ENCODE measurements around the gene FRAS1. TPM values are rescaled to one million over a fixed set of nuclear protein-coding genes. Genes with fewer than 3 reads are reported as not detected.

The FRAS1 gene
- total RNA-seq, 2 donors from 2014 or later: 6.4 to 11.0 TPM

- no peak for DNase-seq (ENCODE audit: low spot score)
- H3K27ac ChIP-seq: no peak overlapping the region
- no peak overlapping the region for H3K4me3 ChIP-seq
- 58% methylated on average over 3 of the region's 3 CpGs for WGBS
- H3K27me3 ChIP-seq (replicated peaks; ENCODE audit: insufficient read depth): no peaks in the 10 kb centered on the region
- H3K36me3 ChIP-seq: no peaks in the 10 kb centered on the region
- intact Hi-C loops (cut with DNase I): no loop called here
- H3K4me1 ChIP-seq (replicated peaks): no peaks in the 10 kb centered on the region
- H3K9me3 ChIP-seq: no peaks in the 10 kb centered on the region
- TF ChIP-seq CTCF (IDR thresholded peaks at IDR 0.05) (no peak), POLR2AphosphoS5 (IDR thresholded peaks at IDR 0.05) (no peak), POLR2A (IDR thresholded peaks at IDR 0.05) (no peak)
Observed at GRCh38 chr4:78162342-78162741, 105.2 kb downstream of the FRAS1 start.

GRCh38 chr4:78162821-78163220 lies 105.7 kb downstream of the FRAS1 start:
- no peak overlapping the region for H3K27ac ChIP-seq
- intact Hi-C loops (cut with DNase I): no loop called here
- WGBS: 62% methylated on average over 3 of the region's 3 CpGs
- no peaks in the 10 kb centered on the region for H3K36me3 ChIP-seq
- DNase-seq (ENCODE audit: low spot score): no peak
- no peaks in the 10 kb centered on the region for H3K4me1 ChIP-seq (replicated peaks)
- no peaks in the 10 kb centered on the region for H3K27me3 ChIP-seq (replicated peaks; ENCODE audit: insufficient read depth)
- no peak overlapping the region for H3K4me3 ChIP-seq
- H3K9me3 ChIP-seq: no peaks in the 10 kb centered on the region
- TF ChIP-seq POLR2A (IDR thresholded peaks at IDR 0.05): no peak
- TF ChIP-seq POLR2AphosphoS5 (IDR thresholded peaks at IDR 0.05): no peak
- no peak for TF ChIP-seq CTCF (IDR thresholded peaks at IDR 0.05)

- Histone ChIP-seq H3K27ac (no peak overlapping the region), H3K9me3 (no peaks in the 10 kb centered on the region), H3K4me3 (no peak overlapping the region), H3K4me1 (replicated peaks) (no peaks in the 10 kb centered on the region), H3K36me3 (no peaks in the 10 kb centered on the region), H3K27me3 (replicated peaks; ENCODE audit: insufficient read depth) (no peaks in the 10 kb centered on the region)
- 92% methylated on average over 2 of the region's 2 CpGs for WGBS
- intact Hi-C loops (cut with DNase I): no loop called here
- no peak for DNase-seq (ENCODE audit: low spot score)
- TF ChIP-seq POLR2AphosphoS5 (IDR thresholded peaks at IDR 0.05): no peak
Observed at GRCh38 chr4:78165758-78166157, 108.6 kb downstream of the FRAS1 start.

- intact Hi-C loops (cut with DNase I): no loop called here
- no peak overlapping the region for H3K4me3 ChIP-seq
Observed at GRCh38 chr4:78166622-78167021, 109.5 kb downstream of the FRAS1 start.

GRCh38 chr4:78167510-78167909 lies 110.4 kb downstream of the FRAS1 start:
- no peak overlapping the region for H3K27ac ChIP-seq
- H3K9me3 ChIP-seq: no peaks in the 10 kb centered on the region
- H3K36me3 ChIP-seq: no peaks in the 10 kb centered on the region
- intact Hi-C loops (cut with DNase I): no loop called here
- no peak for TF ChIP-seq CTCF (IDR thresholded peaks at IDR 0.05)
- TF ChIP-seq POLR2AphosphoS5 (IDR thresholded peaks at IDR 0.05): no peak
- WGBS: 91% methylated on average over 1 of the region's 1 CpG
- DNase-seq (ENCODE audit: low spot score): no peak
- H3K4me3 ChIP-seq: no peak overlapping the region
- no peaks in the 10 kb centered on the region for H3K4me1 ChIP-seq (replicated peaks)
- no peaks in the 10 kb centered on the region for H3K27me3 ChIP-seq (replicated peaks; ENCODE audit: insufficient read depth)

More at GRCh38 chr4:78166622-78167021, 109.5 kb downstream of the FRAS1 start:
- no peak for DNase-seq (ENCODE audit: low spot score)
- H3K36me3 ChIP-seq: no peaks in the 10 kb centered on the region
- H3K27ac ChIP-seq: no peak overlapping the region
- no peaks in the 10 kb centered on the region for H3K27me3 ChIP-seq (replicated peaks; ENCODE audit: insufficient read depth)
- no peaks in the 10 kb centered on the region for H3K4me1 ChIP-seq (replicated peaks)
- no peaks in the 10 kb centered on the region for H3K9me3 ChIP-seq
- TF ChIP-seq POLR2AphosphoS5 (IDR thresholded peaks at IDR 0.05) (no peak), CTCF (IDR thresholded peaks at IDR 0.05) (no peak), POLR2A (IDR thresholded peaks at IDR 0.05) (no peak)

All from prostate gland (tissue), 2 donors.